AG10803 (cell line): Measurements from ENCODE around the gene UBE2O.

Experiments
- DNase-seq: peaks from one replicate; pipeline ENCODE4 v3.0.0; 2010; ENCODE audit warnings: low read depth
- H3K4me3 ChIP-seq: 2 replicates; pipeline ENCODE4 v1.5.1; 2011; ENCODE audit warnings: mild to moderate bottlenecking, low read length, control low read depth
- CTCF ChIP-seq: conservative IDR thresholded peaks from 2 replicates; pipeline ENCODE4 v1.5.1; 2011; ENCODE audit warnings: mild to moderate bottlenecking, low read length, control low read depth, inconsistent platforms

The UBE2O gene

GRCh38 chr17:76438906-76439305 lies 14.0 kb downstream of the UBE2O start:
- no peak for DNase-seq
- H3K4me3 ChIP-seq, result no peak overlapping the region
- TF ChIP-seq CTCF, result no peak

GRCh38 chr17:76437467-76438402 lies 15.2 kb downstream of the UBE2O start:
- DNase-seq, result no peak
- TF ChIP-seq CTCF, result no peak
- no peak overlapping the region for H3K4me3 ChIP-seq

- no peak for TF ChIP-seq CTCF
- DNase-seq, result no peak
- no peak overlapping the region for H3K4me3 ChIP-seq
These were observed 17.2 kb downstream of the UBE2O start for GRCh38 chr17:76435751-76436150.

- no peak overlapping the region for H3K4me3 ChIP-seq
- DNase-seq, result no peak
- no peak for TF ChIP-seq CTCF
These were observed 18.1 kb downstream of the UBE2O start for GRCh38 chr17:76434870-76435269.

- TF ChIP-seq CTCF, result no peak
- no peak for DNase-seq
- H3K4me3 ChIP-seq, result no peak overlapping the region
These were observed 19.3 kb downstream of the UBE2O start for GRCh38 chr17:76433693-76434092.

- no peak overlapping the region for H3K4me3 ChIP-seq
- TF ChIP-seq CTCF, result peak; percentile 42
- DNase-seq, result no peak
These were observed 20.1 kb downstream of the UBE2O start for GRCh38 chr17:76432712-76433336.

- DNase-seq, result no peak
- no peak for TF ChIP-seq CTCF
- no peak overlapping the region for H3K4me3 ChIP-seq
These were observed 20.9 kb downstream of the UBE2O start for GRCh38 chr17:76432004-76432403.
